Stimulated activated naive CD8-positive, alpha-beta T cell treated with anti-CD3 and anti-CD28 coated beads, Interleukin-15, amount 100 ng/mL, for 72 hours (primary cell): ENCODE measurements around the gene ZNF778.

Source experiments
- ATAC-seq: fragments of 150-1000 bp; cut with Tn5 transposase; 2 replicates; pipeline ENCODE4 v1.10.0; 2021; ENCODE audit warnings: mild to moderate bottlenecking, moderate library complexity
- DNase-seq, 2 donors: peaks; one replicate each; pipeline ENCODE4 v3.0.0; 2021 to 2022
- H3K27ac Mint-ChIP-seq, 2 donors: one replicate each; pipeline ENCODE4 v1.8.0; 2022; ENCODE audit warnings: mild to moderate bottlenecking in 2 of 2, mixed read lengths in 2 of 2, moderate library complexity in 2 of 2
- H3K27me3 Mint-ChIP-seq: one replicate; pipeline ENCODE4 v1.8.0; 2022; ENCODE audit warnings: mixed read lengths
- H3K4me1 Mint-ChIP-seq: one replicate; pipeline ENCODE4 v1.8.0; 2022; ENCODE audit warnings: mild to moderate bottlenecking, mixed read lengths
- H3K4me3 Mint-ChIP-seq, 2 donors: one replicate each; pipeline ENCODE4 v1.8.0; 2022; ENCODE audit warnings: mild to moderate bottlenecking in 2 of 2, mixed read lengths in 2 of 2, moderate library complexity in 1 of 2
- H3K9me3 Mint-ChIP-seq, 2 donors: one replicate each; pipeline ENCODE4 v1.8.0; 2022; ENCODE audit warnings: mixed read lengths in 2 of 2

Gene ZNF778

DNA sequence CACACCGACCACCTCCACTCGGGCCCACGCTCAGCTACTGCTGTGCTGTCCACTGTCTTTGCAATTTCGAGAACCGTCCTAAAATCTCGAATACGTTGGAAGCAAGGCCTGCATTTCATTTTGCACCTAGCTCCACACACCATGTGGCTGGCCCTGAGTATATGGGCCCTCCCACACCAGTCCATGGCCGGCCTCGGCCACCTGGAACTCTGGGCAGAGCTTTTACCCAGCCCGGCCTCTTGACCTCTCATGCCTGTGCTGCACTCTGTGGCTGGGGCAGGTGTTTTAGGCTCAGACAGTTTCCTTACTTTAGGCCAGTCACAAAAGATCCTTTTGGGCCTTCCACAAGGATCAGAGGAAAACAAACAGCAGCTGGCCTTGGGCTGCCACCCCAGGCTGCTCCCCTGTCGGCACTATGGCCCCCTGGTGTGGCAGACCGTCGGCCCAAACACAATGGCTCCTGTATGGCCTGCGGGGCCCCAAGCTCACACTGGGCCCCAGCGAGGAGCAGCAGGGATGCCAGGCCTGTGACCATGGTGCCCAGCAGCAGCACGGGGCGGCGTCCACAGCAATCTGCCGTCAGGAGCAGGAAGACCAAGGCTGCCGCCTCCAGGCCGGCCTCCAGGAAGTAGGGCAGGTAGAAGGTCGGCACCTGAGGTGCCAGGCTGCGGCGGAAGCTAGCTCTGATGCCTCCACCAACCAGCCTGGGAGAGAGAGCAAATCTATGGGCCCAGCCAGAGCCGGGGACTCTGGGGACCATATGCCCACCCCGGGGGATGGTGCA lies 19.7 kb upstream of the ZNF778 start:
- peaks cover 45% of the 10 kb centered on the region for H3K27me3 Mint-ChIP-seq
- DNase-seq = no peak
- H3K4me1 Mint-ChIP-seq = peaks cover 18% of the 10 kb centered on the region
- no peak for ATAC-seq
- no peaks in the 10 kb centered on the region for H3K9me3 Mint-ChIP-seq
- no peak overlapping the region for H3K27ac Mint-ChIP-seq
- H3K4me3 Mint-ChIP-seq = no peak overlapping the region

DNA sequence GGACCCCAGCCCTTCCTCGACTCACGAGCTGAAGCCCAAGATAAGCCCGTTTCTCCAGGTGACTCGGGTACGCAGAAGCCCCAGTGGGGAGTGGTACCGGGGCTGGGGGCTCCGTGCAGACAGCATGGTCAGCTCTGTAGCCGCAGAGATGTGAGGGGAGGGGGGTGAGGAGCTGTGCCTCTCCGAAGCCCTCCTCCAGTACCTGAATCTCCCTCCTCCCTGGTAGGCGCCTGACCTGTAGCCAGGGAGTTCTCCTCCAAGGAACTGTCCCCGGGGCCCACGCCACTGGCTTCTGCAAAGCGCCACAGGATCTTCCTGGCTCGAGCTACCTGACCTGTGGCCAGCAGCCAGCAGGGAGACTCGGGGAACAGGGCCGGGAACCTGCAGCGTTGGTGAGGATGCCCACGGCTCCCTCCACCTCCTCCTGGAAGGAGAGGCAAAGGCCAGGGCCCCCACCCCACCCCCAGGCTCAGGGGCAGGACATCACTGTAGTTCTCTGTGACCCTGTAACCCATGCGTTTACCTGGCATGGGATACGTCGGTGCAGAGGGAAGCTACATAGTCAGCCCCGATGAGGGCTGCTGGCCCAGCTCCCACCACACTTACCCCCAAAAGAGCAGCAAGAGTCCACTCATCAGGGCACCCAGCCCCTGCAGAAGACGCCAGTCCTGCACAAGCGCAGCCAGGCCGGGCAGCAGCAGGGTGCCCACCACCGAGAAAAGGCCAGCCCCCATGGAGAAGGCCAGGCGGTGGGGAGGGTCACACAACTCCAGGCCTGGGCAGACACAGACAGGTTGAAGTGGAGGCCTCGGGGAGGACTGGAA lies 18.9 kb upstream of the ZNF778 start:
- no peak overlapping the region for H3K4me3 Mint-ChIP-seq
- ATAC-seq = no peak

DNA sequence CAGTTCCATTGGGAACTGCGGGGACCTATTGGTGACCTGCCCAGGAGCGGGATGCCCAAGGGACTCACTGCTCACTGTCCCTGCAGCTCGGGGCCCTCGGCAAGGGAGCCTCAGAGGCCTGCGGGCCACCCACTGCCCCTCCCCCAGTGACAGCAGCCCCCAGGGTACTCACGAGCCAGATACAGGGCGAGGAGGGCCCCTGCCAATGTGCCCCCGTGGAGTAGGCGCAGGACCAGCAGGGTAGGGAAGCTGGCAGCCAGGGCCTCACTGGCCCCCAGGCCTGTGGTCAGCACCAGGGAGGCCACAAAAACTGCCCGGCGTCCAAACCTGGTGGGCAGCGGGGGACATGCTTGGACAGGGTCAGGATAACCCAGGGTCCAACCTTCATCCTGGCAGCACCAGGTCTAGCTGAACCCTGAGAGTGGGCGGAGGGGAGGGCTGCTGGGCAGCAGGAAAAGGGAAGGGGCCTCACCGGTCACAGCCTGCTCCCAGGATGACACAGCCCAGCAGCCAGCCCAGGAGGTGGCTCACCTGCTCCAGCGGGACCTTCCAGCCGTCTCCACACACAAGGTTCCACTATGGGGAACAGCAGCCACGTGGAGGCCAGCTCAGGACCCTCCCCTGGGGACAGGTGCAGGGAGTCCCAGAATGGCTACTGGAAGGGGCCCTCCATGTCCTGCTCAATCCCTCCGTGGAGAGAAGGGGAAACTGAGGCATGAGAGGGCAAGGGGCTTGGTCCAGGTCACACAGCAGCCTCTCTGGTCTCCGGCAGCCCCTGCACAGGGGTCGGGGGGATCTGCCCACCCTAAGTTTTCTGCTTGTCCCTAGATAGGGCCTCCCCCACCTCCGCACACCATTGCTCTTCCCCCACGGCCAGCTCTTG lies 18.0 kb upstream of the ZNF778 start:
- peak overlapping the region in 1 of 2 donors; percentile 26 for H3K4me3 Mint-ChIP-seq
- H3K27me3 Mint-ChIP-seq = peaks cover 61% of the 10 kb centered on the region
- H3K9me3 Mint-ChIP-seq = no peaks in the 10 kb centered on the region
- ATAC-seq (no peak), DNase-seq (no peak)
- H3K4me1 Mint-ChIP-seq = peaks cover 16% of the 10 kb centered on the region
- H3K27ac Mint-ChIP-seq = no peak overlapping the region

More for the DNA sequence above, 18.9 kb upstream of the ZNF778 start:
- peaks cover 53% of the 10 kb centered on the region for H3K27me3 Mint-ChIP-seq
- peaks cover 18% of the 10 kb centered on the region for H3K4me1 Mint-ChIP-seq
- no peak for DNase-seq
- no peaks in the 10 kb centered on the region for H3K9me3 Mint-ChIP-seq
- H3K27ac Mint-ChIP-seq = no peak overlapping the region

DNA sequence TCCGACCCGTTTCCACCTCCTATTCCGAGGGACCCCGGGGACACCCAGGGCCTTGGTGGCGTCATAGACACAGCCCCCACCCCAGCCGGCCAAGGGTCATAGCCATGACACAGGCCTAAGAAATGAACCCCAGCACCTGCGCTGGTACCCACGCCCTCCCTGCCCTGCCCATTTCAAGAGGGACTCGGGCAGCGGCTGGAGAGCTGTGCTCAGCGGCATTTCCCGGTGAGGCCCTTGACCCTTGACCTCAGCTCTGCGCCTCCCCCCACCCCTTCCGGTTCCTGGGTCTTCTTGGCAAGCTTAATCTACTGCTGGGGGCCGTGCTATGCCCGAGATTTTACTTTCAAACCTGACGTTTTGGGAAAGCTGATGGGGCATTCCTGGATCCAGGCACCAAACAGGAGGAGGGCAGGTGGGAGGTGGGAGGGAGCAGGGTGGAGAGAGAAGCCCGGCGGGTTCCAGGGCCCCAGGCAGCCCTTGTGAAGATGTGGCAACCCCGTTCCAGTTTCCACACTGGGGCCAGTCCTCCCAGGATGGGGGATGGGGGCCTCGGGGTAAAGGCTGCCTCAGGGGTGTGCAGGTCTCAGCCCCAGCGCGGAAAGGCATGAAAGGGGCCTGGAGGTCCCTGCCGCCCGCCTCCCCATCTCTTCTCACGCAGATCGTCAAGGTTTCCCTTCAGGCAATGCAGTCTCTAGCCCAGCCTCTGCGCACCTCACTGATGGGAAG lies 17.2 kb upstream of the ZNF778 start, which contains the start of gene SLC22A31:
Gene SLC22A31, minus strand, starts transcription at position 414 of the 726 bp plus-strand sequence. Its CDS starts 36 bp downstream, at position 378.
- H3K4me1 Mint-ChIP-seq = peaks cover 12% of the 10 kb centered on the region
- peak in 1 of 2 donors; percentile 33 for DNase-seq
- H3K4me3 Mint-ChIP-seq = peak within 1 kb of the TSS; percentile 55 to 62
- H3K9me3 Mint-ChIP-seq = no peaks in the 10 kb centered on the region
- peak; percentile 15 for ATAC-seq
- H3K27ac Mint-ChIP-seq = no peak within 1 kb of the TSS
- H3K27me3 Mint-ChIP-seq = peaks cover 68% of the 10 kb centered on the region

DNA sequence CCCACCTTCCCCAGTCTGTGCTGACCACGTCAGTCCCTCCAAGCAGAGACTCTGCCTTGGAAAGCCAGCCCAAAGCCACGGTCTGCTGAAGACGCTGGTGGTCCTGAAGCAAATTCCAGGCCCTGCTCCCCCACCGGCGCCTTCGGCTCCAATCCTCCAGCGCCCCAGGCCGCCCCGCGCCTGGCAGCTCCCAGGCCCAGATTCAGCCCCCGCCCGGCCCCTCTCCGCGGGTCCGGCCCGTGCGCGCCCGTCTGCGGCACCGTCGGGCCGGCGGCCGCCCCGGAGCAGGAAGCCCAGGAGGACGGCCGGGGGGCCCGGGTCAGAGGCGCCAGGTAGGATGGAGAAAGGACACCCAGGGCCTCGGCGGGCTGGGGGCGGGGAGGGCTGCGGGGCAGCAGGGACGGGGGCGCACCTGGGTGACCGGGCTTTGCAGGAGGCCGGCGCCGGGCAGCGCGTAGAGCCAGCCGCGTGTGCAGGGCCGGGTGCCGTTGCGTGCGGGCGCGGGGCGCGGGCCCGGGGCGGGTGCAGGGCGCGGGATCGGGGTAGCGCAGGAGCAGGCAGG lies 16.6 kb upstream of the ZNF778 start:
- Mint-ChIP-seq H3K4me1 (peaks cover 12% of the 10 kb centered on the region), H3K27me3 (peaks cover 68% of the 10 kb centered on the region), H3K4me3 (peak overlapping the region; percentile 55 to 62), H3K9me3 (no peaks in the 10 kb centered on the region), H3K27ac (no peak overlapping the region)
- ATAC-seq = peak; percentile 33
- no peak for DNase-seq

DNA sequence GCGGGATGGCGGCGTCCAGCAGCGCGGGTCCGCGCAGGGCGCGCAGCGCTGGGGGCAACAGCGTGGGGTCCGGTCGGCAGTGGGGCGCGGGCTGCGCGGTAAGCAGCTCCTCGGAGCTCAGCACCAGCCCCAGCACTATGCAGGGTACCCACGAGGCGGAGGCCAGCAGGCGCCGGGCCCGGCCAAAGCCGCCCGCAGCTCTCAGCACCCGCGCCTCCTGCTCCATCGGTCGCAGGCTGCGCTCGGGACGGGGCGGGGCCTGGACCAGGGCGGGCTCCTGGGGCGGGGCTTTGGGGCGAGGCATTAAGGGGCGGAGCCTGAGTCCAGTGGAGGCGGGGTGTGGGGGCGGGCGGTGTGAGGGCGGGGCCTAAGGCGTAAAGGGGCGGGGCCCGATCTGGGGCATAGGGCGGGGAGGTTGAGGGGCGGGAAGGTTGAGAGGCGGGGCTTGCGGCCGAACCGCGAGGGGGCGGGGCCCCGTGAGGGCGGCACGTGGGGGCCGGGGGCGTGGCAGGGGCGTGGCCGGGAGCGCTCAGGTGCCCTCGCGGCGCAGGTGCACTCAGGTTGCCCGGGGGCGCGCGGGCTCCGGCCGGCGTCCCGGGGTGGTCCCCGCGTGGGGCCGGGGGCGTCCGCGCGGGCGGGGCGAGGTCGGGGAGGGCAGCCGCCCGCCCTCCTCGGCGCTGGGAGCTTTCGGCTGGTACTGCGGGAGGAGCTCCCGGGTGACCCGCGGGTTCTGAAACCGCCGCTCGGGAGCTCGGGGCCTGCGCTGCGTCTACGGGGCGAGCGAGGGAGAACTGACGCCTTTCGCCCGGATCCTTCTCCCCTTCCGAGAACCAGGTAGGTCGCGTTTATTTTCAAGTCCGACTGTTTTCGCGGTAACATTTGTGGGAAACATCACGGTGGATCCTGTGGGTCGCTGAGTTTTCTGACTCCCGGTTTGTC lies 15.8 kb upstream of the ZNF778 start:
- DNase-seq = peak; percentile 80 to 85
- Mint-ChIP-seq H3K4me1 (peaks cover 12% of the 10 kb centered on the region), H3K27me3 (peaks cover 71% of the 10 kb centered on the region)

DNA sequence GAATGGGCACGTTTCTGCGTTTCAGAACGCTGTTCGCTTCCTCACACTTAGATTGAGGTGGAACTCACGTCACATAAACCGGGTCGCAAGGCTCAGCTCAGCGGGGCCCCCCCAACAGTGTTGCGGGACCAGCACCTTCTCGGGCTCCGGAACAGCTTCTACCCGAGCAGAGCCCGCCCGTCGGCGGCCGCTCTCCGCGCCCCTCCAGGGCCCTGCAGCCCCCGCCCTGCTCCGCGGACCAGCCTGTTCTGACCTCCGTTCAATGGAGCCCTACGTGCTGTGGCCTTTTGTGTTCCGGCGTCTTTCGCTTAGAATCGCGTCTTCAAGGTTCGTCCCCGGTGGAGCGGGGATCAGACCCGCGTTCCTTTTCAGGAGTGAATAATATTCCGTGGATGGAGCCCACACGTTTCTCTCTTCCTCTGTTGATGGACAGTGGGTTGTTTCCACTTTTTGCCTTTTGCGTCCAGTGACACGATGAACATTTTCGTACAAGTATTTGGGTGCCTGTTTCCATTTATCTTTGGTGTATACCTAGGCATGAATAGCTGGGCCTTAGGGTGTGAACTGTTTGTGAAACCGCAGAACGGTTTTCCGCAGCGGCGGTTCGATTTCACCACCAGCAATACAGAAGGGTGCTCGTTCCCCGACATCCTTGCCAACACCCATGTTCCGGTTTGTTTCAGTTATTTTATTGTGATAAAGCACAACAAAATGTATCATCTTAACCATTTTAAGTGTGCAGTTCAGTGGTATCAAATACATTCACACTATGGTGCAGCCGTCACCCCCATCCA lies 14.9 kb upstream of the ZNF778 start:
- H3K4me1 Mint-ChIP-seq = peaks cover 12% of the 10 kb centered on the region
- H3K9me3 Mint-ChIP-seq = no peaks in the 10 kb centered on the region
- DNase-seq (no peak), ATAC-seq (no peak)
- H3K4me3 Mint-ChIP-seq = peak overlapping the region; percentile 47 to 58
- H3K27me3 Mint-ChIP-seq = peaks cover 73% of the 10 kb centered on the region
- H3K27ac Mint-ChIP-seq = no peak overlapping the region

More for the DNA sequence above, 15.8 kb upstream of the ZNF778 start:
- peak; percentile 78 for ATAC-seq
- Mint-ChIP-seq H3K27ac (no peak overlapping the region), H3K9me3 (no peaks in the 10 kb centered on the region), H3K4me3 (peak overlapping the region; percentile 45 to 47)

DNA sequence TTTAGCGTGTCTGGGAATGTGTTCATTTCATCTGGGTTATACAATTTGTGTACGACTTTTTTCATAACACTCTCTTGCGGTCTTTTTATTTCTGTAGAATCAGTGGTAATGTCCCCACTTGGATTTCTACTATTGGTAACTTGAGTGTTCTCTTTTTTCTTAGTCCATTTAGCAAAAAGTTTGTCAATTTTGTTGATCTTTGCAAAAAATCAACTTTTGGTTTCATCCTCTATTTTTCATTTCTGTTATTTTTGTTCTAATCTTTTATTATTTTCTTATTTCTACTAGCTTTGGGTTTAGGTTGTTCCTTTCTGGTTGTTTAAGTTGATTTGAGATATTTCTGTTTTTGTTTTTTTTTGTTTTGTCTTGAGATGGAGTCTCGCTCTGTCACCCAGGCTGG lies 9.5 kb upstream of the ZNF778 start:
- no peaks in the 10 kb centered on the region for H3K4me1 Mint-ChIP-seq
- no peaks in the 10 kb centered on the region for H3K9me3 Mint-ChIP-seq
- DNase-seq = no peak
- ATAC-seq = no peak
- no peak overlapping the region for H3K27ac Mint-ChIP-seq
- peaks cover 46% of the 10 kb centered on the region for H3K27me3 Mint-ChIP-seq
- H3K4me3 Mint-ChIP-seq = no peak overlapping the region

DNA sequence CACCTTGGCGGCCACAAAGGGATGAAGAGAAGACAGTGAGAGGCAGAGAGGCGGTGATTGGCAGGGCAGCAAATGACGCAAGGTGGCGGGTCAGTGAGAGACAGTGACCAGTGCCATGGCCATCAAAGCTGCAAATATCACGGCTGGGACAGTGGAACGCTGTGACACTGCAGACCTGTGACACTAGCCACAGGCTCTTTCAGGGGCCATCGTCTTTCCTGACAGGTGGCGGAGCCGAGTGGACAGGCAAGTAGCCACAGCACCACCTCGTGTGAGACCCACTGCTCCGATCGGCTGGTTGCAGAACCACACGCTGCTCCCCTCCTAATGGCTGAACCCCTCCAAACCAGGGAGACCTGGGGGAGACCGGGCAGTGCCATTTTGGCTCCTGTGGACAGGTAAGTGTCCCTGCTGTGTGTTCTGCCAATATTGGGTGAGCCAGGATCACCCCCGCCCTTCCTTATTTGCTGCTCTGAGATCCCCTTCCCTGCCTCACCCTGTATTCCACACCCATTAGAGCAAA lies 7.9 kb upstream of the ZNF778 start:
- ATAC-seq = no peak
- H3K27ac Mint-ChIP-seq = no peak overlapping the region
- H3K4me1 Mint-ChIP-seq = no peaks in the 10 kb centered on the region
- H3K9me3 Mint-ChIP-seq = no peaks in the 10 kb centered on the region
- no peak for DNase-seq
- peaks cover 30% of the 10 kb centered on the region for H3K27me3 Mint-ChIP-seq
- no peak overlapping the region for H3K4me3 Mint-ChIP-seq

DNA sequence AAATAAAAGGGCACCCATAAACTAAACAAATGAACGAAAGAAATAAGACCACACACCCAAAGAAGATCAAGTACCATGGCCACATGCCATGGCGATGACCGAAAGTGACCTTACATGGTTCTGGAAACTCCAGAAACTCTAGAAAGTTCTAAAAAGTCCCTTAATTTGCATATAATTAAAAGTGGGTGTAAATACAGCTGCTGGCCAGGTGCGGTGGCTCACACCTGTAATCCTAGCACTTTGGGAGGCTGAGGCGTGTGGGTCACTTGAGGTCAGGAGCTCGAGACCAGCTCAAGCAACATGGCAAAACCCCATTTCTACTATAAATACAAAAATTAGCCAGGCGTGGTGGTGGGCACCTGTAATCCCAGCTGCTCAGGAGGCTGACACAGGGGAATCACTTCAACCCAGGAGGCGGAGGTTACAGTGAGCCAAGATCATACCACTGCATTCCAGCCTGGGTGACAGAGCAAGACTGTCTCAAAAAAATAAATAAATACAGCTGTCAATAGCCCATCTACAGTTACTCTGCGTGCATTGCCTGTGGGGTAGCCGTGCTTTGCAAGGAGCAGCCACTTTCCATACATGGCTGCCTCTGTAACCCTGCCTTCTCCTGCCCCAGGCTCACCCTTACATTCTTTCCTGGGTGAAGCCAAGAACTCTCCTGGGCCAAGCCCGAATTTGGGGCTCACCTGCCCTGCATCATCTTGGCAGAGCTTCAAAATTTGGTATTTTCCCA lies 7.2 kb upstream of the ZNF778 start:
- H3K4me3 Mint-ChIP-seq = no peak overlapping the region
- ATAC-seq (no peak), DNase-seq (no peak)
- peaks cover 24% of the 10 kb centered on the region for H3K27me3 Mint-ChIP-seq
- H3K9me3 Mint-ChIP-seq = no peaks in the 10 kb centered on the region
- no peak overlapping the region for H3K27ac Mint-ChIP-seq
- H3K4me1 Mint-ChIP-seq = peaks cover 6% of the 10 kb centered on the region

DNA sequence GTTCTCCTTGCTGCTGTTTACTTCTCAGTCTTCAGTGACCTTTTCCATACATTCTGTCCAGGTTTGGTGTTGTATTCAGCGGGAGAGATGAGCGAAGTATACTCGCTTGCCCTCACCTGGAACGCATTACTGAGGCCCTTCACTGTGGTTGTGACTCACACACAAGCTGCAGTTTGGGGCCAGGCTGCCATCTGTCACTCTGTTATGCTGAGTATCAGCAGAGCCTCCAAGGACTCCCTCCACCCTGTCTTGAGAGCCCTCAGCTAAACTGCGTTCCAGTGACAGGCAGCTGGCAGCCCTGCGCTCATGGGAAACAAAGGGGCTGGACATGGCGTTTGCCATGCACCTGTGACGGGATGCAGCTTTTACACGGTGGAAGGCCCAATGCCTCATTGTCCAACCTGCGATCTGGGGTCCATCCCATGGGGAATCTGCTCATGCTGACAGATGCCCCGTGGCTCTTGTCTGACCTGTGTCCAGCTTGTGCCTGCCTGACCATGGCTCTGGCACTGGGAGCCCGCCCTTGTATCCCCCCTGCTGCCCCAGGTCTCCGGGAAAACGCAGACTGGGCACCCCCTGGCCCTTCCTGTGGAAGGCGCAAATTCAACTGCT lies 6.5 kb upstream of the ZNF778 start:
- Mint-ChIP-seq H3K27me3 (peaks cover 24% of the 10 kb centered on the region), H3K4me1 (peaks cover 6% of the 10 kb centered on the region), H3K27ac (no peak overlapping the region), H3K9me3 (no peaks in the 10 kb centered on the region), H3K4me3 (no peak overlapping the region)
- DNase-seq (no peak), ATAC-seq (no peak)
